ENCODE data around the gene TMEM184C.

TMEM184C gene

DNA sequence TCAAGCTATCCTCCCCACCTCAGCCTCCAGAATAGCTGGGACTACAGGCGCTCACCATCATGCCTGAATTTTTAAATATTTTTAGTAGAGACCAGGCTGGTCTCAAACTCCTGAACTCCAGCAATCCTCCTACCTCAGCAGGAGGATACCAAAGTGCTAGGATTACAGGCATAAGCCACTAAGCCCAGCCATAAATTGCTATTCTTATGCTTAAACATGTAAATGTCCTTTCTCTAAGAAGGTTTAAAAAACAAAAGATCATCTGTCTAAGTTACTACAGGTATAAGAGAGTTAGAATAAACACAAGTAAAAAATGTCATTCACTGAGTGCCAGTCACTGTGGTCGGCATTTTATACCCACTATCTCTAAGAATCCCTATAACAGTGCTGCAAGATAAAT lies 38.4 kb downstream of the TMEM184C start:
- no peak for DNase-seq (ENCODE audit: low read depth)
- H3K4me3 ChIP-seq (ENCODE audit: low read depth, low read length) = no peak overlapping the region
- TF ChIP-seq CTCF (IDR thresholded peaks at IDR 0.05; ENCODE audit: control insufficient read depth, extremely low read depth, insufficient read depth) = no peak

- no peak for DNase-seq (ENCODE audit: low read depth)
- TF ChIP-seq CTCF (IDR thresholded peaks at IDR 0.05; ENCODE audit: control insufficient read depth, extremely low read depth, insufficient read depth) = no peak
- H3K4me3 ChIP-seq (ENCODE audit: low read depth, low read length) = no peak overlapping the region
Observed at GRCh38 chr4:147658501-147658900, 41.3 kb downstream of the TMEM184C start.

- no peak for DNase-seq (ENCODE audit: low read depth)
- H3K4me3 ChIP-seq (ENCODE audit: low read depth, low read length) = no peak overlapping the region
- TF ChIP-seq CTCF (IDR thresholded peaks at IDR 0.05; ENCODE audit: control insufficient read depth, extremely low read depth, insufficient read depth) = no peak
Observed at GRCh38 chr4:147674073-147674472, 56.9 kb downstream of the TMEM184C start.

GRCh38 chr4:147674496-147674895 lies 57.3 kb downstream of the TMEM184C start:
- no peak for TF ChIP-seq CTCF (IDR thresholded peaks at IDR 0.05; ENCODE audit: control insufficient read depth, extremely low read depth, insufficient read depth)
- DNase-seq (ENCODE audit: low read depth) = no peak
- H3K4me3 ChIP-seq (ENCODE audit: low read depth, low read length) = no peak overlapping the region

GRCh38 chr4:147678106-147678505 lies 60.9 kb downstream of the TMEM184C start:
- no peak overlapping the region for H3K4me3 ChIP-seq (ENCODE audit: low read depth, low read length)
- no peak for TF ChIP-seq CTCF (IDR thresholded peaks at IDR 0.05; ENCODE audit: control insufficient read depth, extremely low read depth, insufficient read depth)
- no peak for DNase-seq (ENCODE audit: low read depth)

GRCh38 chr4:147678796-147679549 lies 61.8 kb downstream of the TMEM184C start:
- no peak for DNase-seq (ENCODE audit: low read depth)
- H3K4me3 ChIP-seq (ENCODE audit: low read depth, low read length) = no peak overlapping the region
- no peak for TF ChIP-seq CTCF (IDR thresholded peaks at IDR 0.05; ENCODE audit: control insufficient read depth, extremely low read depth, insufficient read depth)

DNA sequence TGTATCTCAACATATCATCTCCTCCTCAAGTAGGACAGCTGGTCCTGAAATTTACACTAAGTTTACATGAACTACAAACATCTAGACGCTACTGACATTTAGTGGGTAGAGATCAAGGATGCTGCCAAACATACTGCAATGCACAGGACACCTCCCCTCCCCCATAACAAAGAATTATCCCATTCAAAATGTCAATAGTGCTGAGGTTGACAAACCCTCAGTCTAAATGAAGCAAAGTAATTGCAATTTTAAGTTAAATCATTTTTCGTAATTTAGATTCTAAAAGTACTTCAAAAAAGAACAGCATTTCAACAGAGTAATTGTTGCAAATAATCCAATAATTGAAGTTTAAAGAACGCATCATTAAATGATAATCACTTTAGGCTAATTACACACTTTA lies 65.6 kb downstream of the TMEM184C start:
- no peak for TF ChIP-seq CTCF (IDR thresholded peaks at IDR 0.05; ENCODE audit: control insufficient read depth, extremely low read depth, insufficient read depth)
- DNase-seq (ENCODE audit: low read depth) = no peak
- peak overlapping the region; percentile 76 for H3K4me3 ChIP-seq (ENCODE audit: low read depth, low read length)

Data from LNCaP clone FGC (cell line).